HepG2 (cell line): Measurements from ENCODE around the gene EIF6. TPM values are rescaled to one million over a fixed set of nuclear protein-coding genes. Genes with fewer than 3 reads are reported as not detected.

Source experiments
- ATAC-seq: fragments of 200-7000 bp; cut with Tn5 transposase; 3 replicates; pipeline ENCODE4 v1.9.1; 2020; ENCODE audit warnings: mild to moderate bottlenecking, moderate library complexity
- BruUV-seq: library from RNA; stranded (reverse); fragments of 400-500 nt; replicated peaks from 2 replicates; lab custom pipeline; 2021; lab: Mats Ljungman, UMichigan
- CTCF ChIA-PET: fragments of 300-600 bp; formaldehyde crosslinking; extraction: SDS; loops from one replicate; lab custom pipeline; 2021; ENCODE audit warnings: low total read pairs, inconsistent platforms, low intra/inter-chr PET ratio; lab: Yijun Ruan, JAX
- POLR2A ChIA-PET: fragments of 350-600 bp; sonication (Branson Sonifier 250); formaldehyde crosslinking; loops from one replicate; lab custom pipeline; 2020; ENCODE audit warnings: antibody characterized with exemption, inconsistent platforms; lab: Yijun Ruan, JAX
- DNase-seq: peaks from one replicate; pipeline ENCODE4 v3.0.0-alpha.2; 2015; ENCODE audit warnings: low spot score
- FAIRE-seq: peaks from 3 replicates; lab custom pipeline; 2011; peaks lifted over from hg19 to GRCh38; lab: Jason Lieb, UNC
- H2AFZ ChIP-seq: one replicate; pipeline ENCODE4 v1.6.1; 2011; ENCODE audit warnings: low read length, inconsistent platforms
- H3K27ac ChIP-seq: fragments of 300-600 bp; 3 replicates; pipeline ENCODE4 v1.8.0; 2011; ENCODE audit warnings: mixed run types, mild to moderate bottlenecking, mixed read lengths, low read length, inconsistent platforms; ENCODE audit not compliant: insufficient read depth; ENCODE audit errors: extremely low read length
- H3K27me3 ChIP-seq, 2 experiments: fragments of 200-600 bp in 1 of 2; 2 replicates in 1 of 2; 3 replicates in 1 of 2; pipeline versions ENCODE4 v1.6.0 to v1.8.0; 2011; ENCODE audit warnings: low read length in 2 of 2, mild to moderate bottlenecking in 2 of 2, moderate library complexity in 2 of 2, inconsistent platforms in 1 of 2; ENCODE audit not compliant: insufficient read depth in 2 of 2, control insufficient read depth in 1 of 2
- H3K36me3 ChIP-seq, 2 experiments: fragments of 200-600 bp in 1 of 2; replicated peaks in 1 of 2; 2 replicates in 1 of 2; 3 replicates in 1 of 2; pipeline versions ENCODE4 v1.5.1 to v1.8.0; 2011; ENCODE audit warnings: low read length in 2 of 2, inconsistent platforms in 1 of 2; ENCODE audit not compliant: insufficient read depth in 2 of 2, control insufficient read depth in 1 of 2
- H3K4me1 ChIP-seq: 2 replicates; pipeline ENCODE4 v1.5.1; 2012; ENCODE audit warnings: low read length, inconsistent platforms; ENCODE audit not compliant: insufficient read depth
- H3K4me2 ChIP-seq: 2 replicates; pipeline ENCODE4 v1.6.0; 2011; ENCODE audit warnings: low read depth, low read length, inconsistent platforms
- H3K4me3 ChIP-seq, 3 experiments: fragments of 200-600 bp in 1 of 3; sonication (generic), shearing (Covaris generic) in 1 of 3; replicated peaks in 1 of 3; 2 replicates each; pipeline ENCODE4 v1.5.1; 2011 to 2016; ENCODE audit warnings: low read length in 3 of 3, inconsistent platforms in 2 of 3, low read depth in 2 of 3, mild to moderate bottlenecking in 2 of 3, control low read depth in 1 of 3, mixed read lengths in 1 of 3; ENCODE audit not compliant: insufficient read depth in 1 of 3
- H3K79me2 ChIP-seq: one replicate; pipeline ENCODE4 v1.6.1; 2011; ENCODE audit warnings: low read length, inconsistent platforms; ENCODE audit not compliant: insufficient read depth
- H3K9ac ChIP-seq: 2 replicates; pipeline ENCODE4 v1.6.0; 2011; ENCODE audit warnings: mild to moderate bottlenecking, low read depth, low read length, inconsistent platforms; ENCODE audit not compliant: insufficient read depth
- H3K9me3 ChIP-seq: 2 replicates; pipeline ENCODE4 v1.5.1; 2012; ENCODE audit warnings: mild to moderate bottlenecking, low read length
- H4K20me1 ChIP-seq: 2 replicates; pipeline ENCODE4 v1.6.0; 2011; ENCODE audit warnings: inconsistent platforms, mild to moderate bottlenecking, low read length, moderate library complexity; ENCODE audit not compliant: insufficient read depth
- ATRX ChIP-seq: sonication (generic); formaldehyde crosslinking; IDR thresholded peaks from 2 replicates; pipeline ENCODE4 v1.4.0; 2020; ENCODE audit warnings: missing genetic modification reagents, borderline replicate concordance
- FOXP1 ChIP-seq, 2 experiments: fragments of 450-650 bp in 1 of 2; IDR thresholded peaks; 2 replicates each; pipeline ENCODE4 v1.6.1; 2017 to 2018; ENCODE audit warnings: antibody characterized with exemption in 1 of 2
- PITX1 ChIP-seq: sonication (generic); formaldehyde crosslinking; IDR thresholded peaks from 2 replicates; pipeline ENCODE4 v1.5.1; 2020; ENCODE audit warnings: mild to moderate bottlenecking, missing genetic modification reagents
- SKI ChIP-seq: fragments of 450-650 bp; IDR thresholded peaks from one replicate; pipeline ENCODE4 v1.6.1; 2018; ENCODE audit warnings: mild to moderate bottlenecking; ENCODE audit not compliant: partially characterized antibody
- SMAD3 ChIP-seq: sonication (generic); formaldehyde crosslinking; IDR thresholded peaks from 2 replicates; pipeline ENCODE4 v1.4.0; 2020; ENCODE audit warnings: missing genetic modification reagents
- THRA ChIP-seq: sonication (generic); formaldehyde crosslinking; IDR thresholded peaks from 2 replicates; pipeline ENCODE4 v1.4.0; 2020; ENCODE audit warnings: missing genetic modification reagents, borderline replicate concordance
- ZMYM4 ChIP-seq: sonication (generic); formaldehyde crosslinking; IDR thresholded peaks from 2 replicates; pipeline ENCODE4 v1.8.1; 2023; ENCODE audit warnings: mild to moderate bottlenecking, missing genetic modification reagents
- ZNF234 ChIP-seq: sonication (generic); formaldehyde crosslinking; conservative IDR thresholded peaks from 2 replicates; pipeline ENCODE4 v1.5.1; 2020; ENCODE audit warnings: mild to moderate bottlenecking, missing genetic modification reagents
- ZNF333 ChIP-seq: sonication (generic); formaldehyde crosslinking; IDR thresholded peaks from 2 replicates; pipeline ENCODE4 v1.4.0; 2020; ENCODE audit warnings: mild to moderate bottlenecking, missing genetic modification reagents, borderline replicate concordance
- ZNF766 ChIP-seq: sonication (generic); formaldehyde crosslinking; IDR thresholded peaks from 2 replicates; pipeline ENCODE4 v1.5.0; 2020; ENCODE audit warnings: missing genetic modification reagents, borderline replicate concordance
- WGBS: methylation state at CpG from one replicate; pipeline ENCODE4 v1.1.6; 2017; ENCODE audit warnings: low lambda C conversion rate; 5-methylcytosine and 5-hydroxymethylcytosine counted together
- in situ Hi-C: cut with HindIII; loops from 2 replicates; pipeline ENCODE4 v1.10.0; 2017; ENCODE audit warnings: low pct_unique_long_range_greater_than_20kb; ENCODE audit not compliant: extremely low pct_ligation_motif_present
- intact Hi-C: fragments of 100-400 bp; cut with micrococcal nuclease; formaldehyde crosslinking; loops from one replicate; pipeline ENCODE4 v1.10.0; 2022; ENCODE audit not compliant: unreplicated experiment
- polyA plus RNA-seq, 8 experiments: library from polyadenylated mRNA; depleted of rRNA in 3 of 8; stranded (reverse) in 7 of 8; unstranded in 1 of 8; fragments of >200 nt; fragmentation: Illumina TruSeq in 4 of 8; extraction: Trizol in 4 of 8; gene quantifications; 2 replicates each; pipeline versions ENCODE4 v1.2.1 to v1.2.3, GENCODE V29; 2011 to 2016; ENCODE audit warnings: low read depth in 4 of 8, missing spikeins in 1 of 8, mixed read lengths in 1 of 8; ENCODE audit not compliant: insufficient read depth in 1 of 8
- total RNA-seq, 5 experiments: library from RNA; depleted of rRNA; stranded (reverse); fragments of >200 nt; fragmentation: Illumina TruSeq; extraction: Trizol; gene quantifications; 2 replicates each; pipeline ENCODE4 v1.2.3, GENCODE V29; 2016; ENCODE audit warnings: low read depth in 1 of 5
- TF ChIP-seq, protein P1 (sequence below): sonication (generic); formaldehyde crosslinking; IDR thresholded peaks from 2 replicates; pipeline ENCODE4 v1.4.0; 2020; ENCODE audit warnings: missing genetic modification reagents
- TF ChIP-seq, protein P2 (sequence below): IDR thresholded peaks from 2 replicates; pipeline ENCODE4 v1.4.0; 2020; ENCODE audit warnings: mild to moderate bottlenecking, missing genetic modification reagents
- TF ChIP-seq, protein P3 (sequence below): sonication (generic); formaldehyde crosslinking; IDR thresholded peaks from 2 replicates; pipeline ENCODE4 v1.4.0; 2020; ENCODE audit warnings: missing genetic modification reagents

EIF6 gene
- total and polyA plus RNA-seq, 2 of the 13 experiments (the other 11 are each of a cell fraction or from before 2014, with no cell fraction given): 462 to 466 TPM

DNA sequence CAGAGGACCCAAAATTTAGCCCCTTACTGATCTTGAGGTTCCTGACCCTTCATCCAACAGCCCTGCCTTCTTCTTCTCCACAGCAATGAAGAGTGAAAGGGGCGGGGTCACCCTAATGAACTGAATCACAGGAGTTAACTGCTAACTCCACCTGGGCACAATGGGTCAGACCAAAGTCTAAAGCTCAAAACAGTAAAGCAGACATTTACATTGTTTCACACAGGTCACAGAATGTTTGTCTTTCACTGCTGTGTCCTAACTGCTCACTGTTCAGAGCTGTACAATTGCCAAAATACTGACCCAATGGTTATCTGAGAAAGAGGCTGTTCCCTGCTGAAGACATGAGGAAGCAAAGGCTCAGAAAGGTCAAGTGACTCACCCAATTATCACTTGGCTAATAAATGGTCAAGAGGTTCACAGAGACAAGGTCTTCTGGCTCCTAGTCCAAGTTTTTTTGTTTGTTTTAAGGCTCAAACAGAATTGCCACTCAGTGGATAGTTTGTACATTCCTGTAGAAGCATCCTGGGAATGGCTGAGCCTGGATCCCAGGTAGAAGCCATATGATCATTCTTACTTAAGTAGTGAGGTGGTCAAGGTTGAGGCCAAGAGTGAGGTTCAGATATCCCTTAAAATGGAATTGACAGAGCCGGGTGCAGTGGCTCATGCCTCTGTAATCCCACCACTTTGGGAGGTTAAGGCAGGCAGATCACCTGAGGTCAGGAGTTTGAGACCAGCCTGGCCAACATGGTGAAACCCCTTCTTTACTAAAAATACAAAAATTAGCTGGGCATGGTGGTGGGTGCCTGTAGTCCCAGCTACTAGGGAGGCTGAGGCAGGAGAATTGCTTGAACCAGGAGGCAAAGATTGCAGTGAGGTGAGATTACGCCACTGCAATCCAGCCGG, 42.8 kb upstream of the EIF6 start:
- H3K79me2 ChIP-seq: no peaks in the 10 kb centered on the region
- H3K4me3 ChIP-seq: peak overlapping the region in 1 of 3 experiments; percentile 15; a peak in 1 of 6 replicates
- intact Hi-C loops: loop anchor here (1.0 kb wide), 1 partner anchor 20 kb away; no protein-coding TSS in a partner anchor
- 16% methylated on average over 4 of the region's 4 CpGs for WGBS
- CTCF ChIA-PET: interaction anchor here (6.9 kb wide), 1 partner anchor 23 kb away, joined by 204 read pairs; no protein-coding TSS in a partner anchor
- H2AFZ ChIP-seq: no peak overlapping the region
- peak overlapping the region; percentile 54 for H3K4me2 ChIP-seq
- H3K9me3 ChIP-seq: no peaks in the 10 kb centered on the region
- ATAC-seq (peak; percentile 94), FAIRE-seq (peak; percentile 100), DNase-seq (peak; percentile 100)
- in situ Hi-C loops: no loop called here
- POLR2A ChIA-PET: interaction anchor here (0.8 to 3.9 kb wide), 18 partner anchors 10 to 290 kb away, joined by 3 to 78 read pairs (median 4); partner anchors contain the start of genes CEP250, EIF6 and UQCC1
- H3K27me3 ChIP-seq: no peaks in the 10 kb centered on the region
- peak overlapping the region; percentile 21 for H3K9ac ChIP-seq
- no TSS peak for BruUV-seq
- H3K27ac ChIP-seq: peak overlapping the region; percentile 74
- peaks cover 51% of the 10 kb centered on the region for H3K4me1 ChIP-seq
- no peaks in the 10 kb centered on the region for H4K20me1 ChIP-seq
- peaks cover under 1 to 4% of the 10 kb centered on the region in 2 experiments; a peak in 2 of 5 replicates for H3K36me3 ChIP-seq
- peak; percentile 92 for TF ChIP-seq ZMYM4
- TF ChIP-seq ATRX: 0 out of 2 replicates have a peak, but pooled peaks have one; percentile 82
- TF ChIP-seq SKI: peak; percentile 94
- TF ChIP-seq THRA: peak; percentile 91
- peak; percentile 88 for TF ChIP-seq PITX1 (CRISPR knock-in tag)
- peak; percentile 95 for TF ChIP-seq SMAD3 (CRISPR knock-in tag)
- TF ChIP-seq ZNF333 (CRISPR knock-in tag): peak; percentile 46; the same call in 1 of the 2 replicates
- TF ChIP-seq, protein P1, sequence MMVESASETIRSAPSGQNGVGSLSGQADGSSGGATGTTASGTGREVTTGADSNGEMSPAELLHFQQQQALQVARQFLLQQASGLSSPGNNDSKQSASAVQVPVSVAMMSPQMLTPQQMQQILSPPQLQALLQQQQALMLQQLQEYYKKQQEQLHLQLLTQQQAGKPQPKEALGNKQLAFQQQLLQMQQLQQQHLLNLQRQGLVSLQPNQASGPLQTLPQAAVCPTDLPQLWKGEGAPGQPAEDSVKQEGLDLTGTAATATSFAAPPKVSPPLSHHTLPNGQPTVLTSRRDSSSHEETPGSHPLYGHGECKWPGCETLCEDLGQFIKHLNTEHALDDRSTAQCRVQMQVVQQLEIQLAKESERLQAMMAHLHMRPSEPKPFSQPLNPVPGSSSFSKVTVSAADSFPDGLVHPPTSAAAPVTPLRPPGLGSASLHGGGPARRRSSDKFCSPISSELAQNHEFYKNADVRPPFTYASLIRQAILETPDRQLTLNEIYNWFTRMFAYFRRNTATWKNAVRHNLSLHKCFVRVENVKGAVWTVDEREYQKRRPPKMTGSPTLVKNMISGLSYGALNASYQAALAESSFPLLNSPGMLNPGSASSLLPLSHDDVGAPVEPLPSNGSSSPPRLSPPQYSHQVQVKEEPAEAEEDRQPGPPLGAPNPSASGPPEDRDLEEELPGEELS (CRISPR knock-in tag): peak; percentile 97
- TF ChIP-seq FOXP1 (IDR thresholded peaks at IDR 0.05): peak; percentile 72
- peak; percentile 93 for TF ChIP-seq FOXP1 (CRISPR knock-in tag; IDR thresholded peaks at IDR 0.05)
- TF ChIP-seq, protein P2, sequence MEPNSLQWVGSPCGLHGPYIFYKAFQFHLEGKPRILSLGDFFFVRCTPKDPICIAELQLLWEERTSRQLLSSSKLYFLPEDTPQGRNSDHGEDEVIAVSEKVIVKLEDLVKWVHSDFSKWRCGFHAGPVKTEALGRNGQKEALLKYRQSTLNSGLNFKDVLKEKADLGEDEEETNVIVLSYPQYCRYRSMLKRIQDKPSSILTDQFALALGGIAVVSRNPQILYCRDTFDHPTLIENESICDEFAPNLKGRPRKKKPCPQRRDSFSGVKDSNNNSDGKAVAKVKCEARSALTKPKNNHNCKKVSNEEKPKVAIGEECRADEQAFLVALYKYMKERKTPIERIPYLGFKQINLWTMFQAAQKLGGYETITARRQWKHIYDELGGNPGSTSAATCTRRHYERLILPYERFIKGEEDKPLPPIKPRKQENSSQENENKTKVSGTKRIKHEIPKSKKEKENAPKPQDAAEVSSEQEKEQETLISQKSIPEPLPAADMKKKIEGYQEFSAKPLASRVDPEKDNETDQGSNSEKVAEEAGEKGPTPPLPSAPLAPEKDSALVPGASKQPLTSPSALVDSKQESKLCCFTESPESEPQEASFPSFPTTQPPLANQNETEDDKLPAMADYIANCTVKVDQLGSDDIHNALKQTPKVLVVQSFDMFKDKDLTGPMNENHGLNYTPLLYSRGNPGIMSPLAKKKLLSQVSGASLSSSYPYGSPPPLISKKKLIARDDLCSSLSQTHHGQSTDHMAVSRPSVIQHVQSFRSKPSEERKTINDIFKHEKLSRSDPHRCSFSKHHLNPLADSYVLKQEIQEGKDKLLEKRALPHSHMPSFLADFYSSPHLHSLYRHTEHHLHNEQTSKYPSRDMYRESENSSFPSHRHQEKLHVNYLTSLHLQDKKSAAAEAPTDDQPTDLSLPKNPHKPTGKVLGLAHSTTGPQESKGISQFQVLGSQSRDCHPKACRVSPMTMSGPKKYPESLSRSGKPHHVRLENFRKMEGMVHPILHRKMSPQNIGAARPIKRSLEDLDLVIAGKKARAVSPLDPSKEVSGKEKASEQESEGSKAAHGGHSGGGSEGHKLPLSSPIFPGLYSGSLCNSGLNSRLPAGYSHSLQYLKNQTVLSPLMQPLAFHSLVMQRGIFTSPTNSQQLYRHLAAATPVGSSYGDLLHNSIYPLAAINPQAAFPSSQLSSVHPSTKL: peak; percentile 100
- TF ChIP-seq, protein P3, sequence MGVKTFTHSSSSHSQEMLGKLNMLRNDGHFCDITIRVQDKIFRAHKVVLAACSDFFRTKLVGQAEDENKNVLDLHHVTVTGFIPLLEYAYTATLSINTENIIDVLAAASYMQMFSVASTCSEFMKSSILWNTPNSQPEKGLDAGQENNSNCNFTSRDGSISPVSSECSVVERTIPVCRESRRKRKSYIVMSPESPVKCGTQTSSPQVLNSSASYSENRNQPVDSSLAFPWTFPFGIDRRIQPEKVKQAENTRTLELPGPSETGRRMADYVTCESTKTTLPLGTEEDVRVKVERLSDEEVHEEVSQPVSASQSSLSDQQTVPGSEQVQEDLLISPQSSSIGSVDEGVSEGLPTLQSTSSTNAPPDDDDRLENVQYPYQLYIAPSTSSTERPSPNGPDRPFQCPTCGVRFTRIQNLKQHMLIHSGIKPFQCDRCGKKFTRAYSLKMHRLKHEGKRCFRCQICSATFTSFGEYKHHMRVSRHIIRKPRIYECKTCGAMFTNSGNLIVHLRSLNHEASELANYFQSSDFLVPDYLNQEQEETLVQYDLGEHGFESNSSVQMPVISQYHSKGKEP (CRISPR knock-in tag): 0 out of 2 replicates have a peak, but pooled peaks have one; percentile 41
- TF ChIP-seq ZNF234: no peak
- TF ChIP-seq ZNF766 (CRISPR knock-in tag): peak; percentile 65
